G401 (cell line): ENCODE measurements around the gene NAB1. TPM values are rescaled to one million over a fixed set of nuclear protein-coding genes. Genes with fewer than 3 reads are reported as not detected.

Experiments used
- DNase-seq: peaks from one replicate; pipeline ENCODE4 v3.0.0-alpha.2; 2015; ENCODE audit warnings: low spot score
- in situ Hi-C: cut with HindIII; loops from 2 replicates; pipeline ENCODE4 v1.10.0; 2016; ENCODE audit warnings: low sequenced_read_pairs, mixed read lengths
- total RNA-seq: library from RNA; depleted of rRNA; stranded (reverse); fragments of >200 nt; shearing (Covaris generic); gene quantifications from 2 replicates; pipeline ENCODE4 v1.2.3, GENCODE V29; 2014

The NAB1 gene
- total RNA-seq, 1 experiment from 2014 or later = 2.1 TPM

GRCh38 chr2:190635781-190636180, 13.1 kb upstream of the NAB1 start:
- in situ Hi-C loops = no loop called here
- no peak for DNase-seq

- no peak for DNase-seq
- in situ Hi-C loops = no loop called here
Measured at GRCh38 chr2:190636361-190636760, 12.5 kb upstream of the NAB1 start.

- in situ Hi-C loops = no loop called here
- DNase-seq = peak; percentile 54
Measured at GRCh38 chr2:190637281-190637734, 11.6 kb upstream of the NAB1 start.

GRCh38 chr2:190637903-190638618, 10.8 kb upstream of the NAB1 start:
- in situ Hi-C loops = no loop called here
- DNase-seq = peak; percentile 62

- DNase-seq = no peak
- in situ Hi-C loops = no loop called here
Measured at GRCh38 chr2:190640117-190640516, 8.8 kb upstream of the NAB1 start.

GRCh38 chr2:190641469-190641868, 7.4 kb upstream of the NAB1 start:
- in situ Hi-C loops = no loop called here
- DNase-seq = no peak

GRCh38 chr2:190646780-190647522, 1.9 kb upstream of the NAB1 start:
- no peak for DNase-seq
- in situ Hi-C loops = no loop called here

GRCh38 chr2:190648289-190649034, 421 bp upstream of the NAB1 start:
- in situ Hi-C loops = no loop called here
- DNase-seq = peak; percentile 88

GRCh38 chr2:190649798-190650390, 1.0 kb downstream of the NAB1 start:
- in situ Hi-C loops = no loop called here
- peak; percentile 73 for DNase-seq

- DNase-seq = peak; percentile 17
- in situ Hi-C loops = no loop called here
Measured at GRCh38 chr2:190651413-190651812, 2.5 kb downstream of the NAB1 start.

- DNase-seq = peak; percentile 25
- in situ Hi-C loops = no loop called here
Measured at GRCh38 chr2:190653231-190653630, 4.3 kb downstream of the NAB1 start.

GRCh38 chr2:190653931-190654330, 5.0 kb downstream of the NAB1 start:
- DNase-seq = peak; percentile 18
- in situ Hi-C loops = no loop called here

- in situ Hi-C loops = no loop called here
- DNase-seq = peak; percentile 95
Measured at GRCh38 chr2:190655113-190655512, 6.2 kb downstream of the NAB1 start.

GRCh38 chr2:190655570-190655969, 6.7 kb downstream of the NAB1 start:
- in situ Hi-C loops = no loop called here
- DNase-seq = peak; percentile 94

GRCh38 chr2:190656301-190656700, 7.4 kb downstream of the NAB1 start:
- no peak for DNase-seq
- in situ Hi-C loops = no loop called here

- in situ Hi-C loops = no loop called here
- no peak for DNase-seq
Measured at GRCh38 chr2:190657474-190658255, 8.8 kb downstream of the NAB1 start.

GRCh38 chr2:190659553-190659952, 10.7 kb downstream of the NAB1 start:
- no peak for DNase-seq
- in situ Hi-C loops = no loop called here

GRCh38 chr2:190662754-190663153, 13.9 kb downstream of the NAB1 start:
- in situ Hi-C loops = no loop called here
- no peak for DNase-seq

GRCh38 chr2:190663348-190663747, 14.5 kb downstream of the NAB1 start:
- no peak for DNase-seq
- in situ Hi-C loops = no loop called here
